AG08396 (cell line): ENCODE measurements around the gene FIGNL2.
"Not testable (repeated sequence)": the region's sequence is repeated elsewhere in the genome, so short reads cannot be mapped to it uniquely, and the experiment has no call there.

Experiments used
- DNase-seq: peaks from one replicate; pipeline ENCODE4 v3.0.0; 2012; ENCODE audit warnings: low spot score, mixed read lengths

Gene FIGNL2, protein sequence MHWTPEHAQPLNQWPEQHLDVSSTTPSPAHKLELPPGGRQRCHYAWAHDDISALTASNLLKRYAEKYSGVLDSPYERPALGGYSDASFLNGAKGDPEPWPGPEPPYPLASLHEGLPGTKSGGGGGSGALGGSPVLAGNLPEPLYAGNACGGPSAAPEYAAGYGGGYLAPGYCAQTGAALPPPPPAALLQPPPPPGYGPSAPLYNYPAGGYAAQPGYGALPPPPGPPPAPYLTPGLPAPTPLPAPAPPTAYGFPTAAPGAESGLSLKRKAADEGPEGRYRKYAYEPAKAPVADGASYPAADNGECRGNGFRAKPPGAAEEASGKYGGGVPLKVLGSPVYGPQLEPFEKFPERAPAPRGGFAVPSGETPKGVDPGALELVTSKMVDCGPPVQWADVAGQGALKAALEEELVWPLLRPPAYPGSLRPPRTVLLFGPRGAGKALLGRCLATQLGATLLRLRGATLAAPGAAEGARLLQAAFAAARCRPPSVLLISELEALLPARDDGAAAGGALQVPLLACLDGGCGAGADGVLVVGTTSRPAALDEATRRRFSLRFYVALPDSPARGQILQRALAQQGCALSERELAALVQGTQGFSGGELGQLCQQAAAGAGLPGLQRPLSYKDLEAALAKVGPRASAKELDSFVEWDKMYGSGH

DNA sequence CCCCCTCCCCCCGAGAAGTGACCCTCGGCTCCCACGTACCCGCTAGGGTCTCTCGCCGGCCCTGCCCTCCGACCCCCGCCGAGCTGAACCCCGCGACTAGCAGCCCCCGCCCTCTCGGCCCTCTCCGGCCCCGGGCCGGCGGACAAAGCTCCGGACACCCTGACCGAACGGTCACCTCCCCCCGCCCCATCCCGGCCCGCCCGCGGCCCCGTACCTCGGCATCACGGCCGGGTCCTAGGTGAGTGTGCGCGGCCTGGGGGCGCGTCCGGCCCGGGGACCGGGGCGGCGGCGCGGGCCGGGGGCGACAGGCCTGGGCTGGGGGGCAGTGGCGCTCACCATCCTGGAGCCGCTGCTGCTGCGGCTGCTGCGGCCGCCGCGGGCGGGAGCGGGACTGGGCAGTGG, at the start of gene FIGNL2:
FIGNL2 (minus strand) TSS at position 393 of the 402 bp plus-strand sequence. CDS start 26,305 bp downstream, outside the sequence.
- peak; percentile 36 for DNase-seq

DNA sequence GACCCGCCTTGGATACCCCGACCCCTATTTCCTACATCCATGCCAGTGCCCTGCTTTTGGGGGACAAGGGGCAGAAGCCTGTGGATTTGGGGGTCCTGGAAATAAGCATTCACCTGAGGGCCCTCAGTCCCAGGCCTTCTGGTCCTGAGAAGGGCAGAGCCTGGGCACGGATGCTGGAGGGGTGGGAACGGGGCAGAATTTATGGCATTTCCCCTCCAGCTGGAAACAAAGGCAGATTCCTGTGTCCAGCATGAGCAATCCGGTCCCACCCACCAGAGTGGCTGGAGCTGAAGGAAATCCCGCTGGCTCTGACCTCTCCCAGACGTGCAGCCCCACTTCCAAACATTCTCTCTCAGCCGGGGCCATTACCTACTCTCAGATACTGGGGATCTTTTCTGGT, 48.7 kb upstream of the FIGNL2 start:
- DNase-seq: no peak

DNA sequence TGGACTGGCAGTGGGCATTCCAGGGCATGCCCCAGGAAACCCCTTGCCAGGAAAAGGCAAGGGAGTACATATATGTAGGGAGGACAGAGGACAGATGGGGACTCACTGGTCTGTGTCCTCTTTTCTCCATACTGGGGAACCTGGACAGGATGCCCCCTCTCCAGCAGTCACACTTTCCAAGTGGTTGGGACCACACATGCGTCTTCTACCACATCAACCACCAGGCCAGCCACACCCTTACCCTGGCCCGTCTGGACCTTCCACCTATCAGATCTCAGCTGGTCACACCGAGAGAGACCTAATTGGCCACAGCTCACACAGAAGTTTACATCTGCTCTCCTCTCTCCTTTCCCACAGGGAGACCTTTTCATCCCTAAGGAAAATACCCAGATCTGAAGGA, 47.7 kb upstream of the FIGNL2 start:
- DNase-seq: no peak

DNA sequence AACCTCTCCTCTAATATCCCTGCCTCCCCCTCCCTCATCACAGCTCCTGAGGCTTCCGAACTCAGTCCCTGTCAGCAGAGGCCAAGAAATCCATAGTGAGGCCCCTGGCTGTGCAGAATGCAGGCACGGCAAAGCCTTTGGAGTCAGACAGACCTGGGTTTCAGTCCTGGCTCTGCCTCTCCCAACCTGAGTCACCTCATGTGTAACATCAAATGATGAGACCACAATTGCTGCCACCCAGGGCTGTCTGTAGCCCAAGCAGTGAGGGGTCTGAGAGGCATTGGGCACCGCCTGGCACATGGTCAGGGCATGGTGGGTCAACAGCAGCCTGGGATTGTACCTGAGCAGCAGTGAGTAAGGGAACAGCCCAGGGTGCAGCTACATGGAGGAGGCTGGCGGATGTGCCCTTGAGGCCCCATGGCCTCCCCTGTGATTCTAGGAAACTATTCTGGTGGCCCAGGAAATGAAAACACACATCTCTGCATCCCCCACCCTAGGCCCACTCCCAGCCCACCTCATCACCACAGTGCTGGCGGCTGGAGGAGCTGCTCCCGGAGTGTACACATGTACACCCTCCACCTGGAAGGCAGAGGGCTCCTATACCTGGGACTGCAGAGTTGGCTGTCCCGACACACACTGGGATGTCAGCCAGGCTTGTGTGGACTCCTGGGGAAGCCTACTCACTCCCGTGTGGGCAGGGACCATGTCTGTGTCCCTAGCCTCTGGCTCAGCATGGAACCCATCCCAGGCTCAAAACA, 47.0 kb upstream of the FIGNL2 start:
- no peak for DNase-seq

DNA sequence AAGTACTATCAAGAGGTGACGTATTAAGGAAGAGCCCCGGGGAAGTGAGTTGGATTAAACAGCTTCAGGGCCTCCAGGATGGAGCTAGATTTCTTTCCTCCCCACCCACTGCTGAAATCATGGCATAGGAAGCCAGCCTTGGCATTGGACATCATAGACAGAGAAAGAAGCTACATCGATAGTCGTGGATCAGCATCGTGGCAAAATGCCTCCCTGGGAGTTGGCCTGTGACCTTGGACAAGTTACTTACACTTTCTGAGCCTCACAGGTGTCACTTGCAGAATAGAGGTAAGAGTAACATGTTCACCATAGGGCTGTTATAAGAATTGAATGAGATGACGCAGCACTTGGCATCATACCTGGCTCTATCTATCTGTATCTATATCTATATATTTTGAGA, 45.3 kb upstream of the FIGNL2 start:
- no peak for DNase-seq

DNA sequence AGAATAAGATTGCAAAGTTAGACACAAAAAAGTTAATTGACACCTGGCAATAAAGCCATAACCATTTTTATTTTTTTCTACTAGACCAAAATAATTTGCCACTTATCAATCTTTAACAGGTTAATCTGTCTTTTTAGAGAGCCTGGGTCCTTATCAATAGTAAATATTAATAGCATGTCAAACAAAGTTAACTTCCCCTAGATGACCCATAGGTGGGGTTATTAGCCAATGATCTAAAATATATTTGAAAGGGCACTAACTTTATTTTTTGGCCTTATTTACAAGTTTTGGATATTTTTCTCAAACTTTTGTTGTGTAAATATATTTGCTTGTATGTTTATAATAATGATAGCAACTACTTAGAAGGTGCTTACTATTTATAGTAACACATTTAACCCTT, 43.3 kb upstream of the FIGNL2 start:
- peak; percentile 53 for DNase-seq

DNA sequence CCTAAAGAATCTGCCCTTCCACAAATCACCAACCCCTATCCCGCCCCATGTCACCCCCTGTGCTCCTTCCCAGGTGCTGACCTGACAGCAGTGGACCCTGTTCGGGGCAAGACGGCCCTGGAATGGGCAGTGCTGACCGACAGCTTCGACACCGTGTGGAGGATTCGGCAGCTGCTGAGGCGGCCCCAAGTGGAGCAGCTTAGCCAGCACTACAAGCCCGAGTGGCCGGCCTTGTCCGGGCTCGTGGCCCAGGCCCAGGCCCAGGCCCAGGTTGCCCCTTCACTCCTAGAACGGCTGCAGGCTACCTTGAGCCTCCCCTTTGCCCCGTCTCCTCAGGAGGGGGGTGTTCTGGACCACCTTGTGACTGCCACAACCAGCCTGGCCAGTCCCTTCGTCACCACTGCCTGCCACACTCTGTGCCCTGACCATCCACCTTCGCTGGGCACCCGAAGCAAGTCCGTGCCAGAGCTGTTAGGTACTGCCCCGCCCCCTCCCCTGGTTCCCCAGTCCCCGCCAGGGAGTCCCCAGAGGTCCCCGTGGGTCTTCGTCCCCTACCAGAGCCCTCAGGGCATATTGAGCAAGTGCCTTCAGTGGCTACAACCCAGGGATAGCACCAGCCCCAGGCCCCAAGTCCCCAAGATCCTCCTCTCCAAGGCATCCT, 42.1 kb upstream of the FIGNL2 start:
- DNase-seq: no peak

DNA sequence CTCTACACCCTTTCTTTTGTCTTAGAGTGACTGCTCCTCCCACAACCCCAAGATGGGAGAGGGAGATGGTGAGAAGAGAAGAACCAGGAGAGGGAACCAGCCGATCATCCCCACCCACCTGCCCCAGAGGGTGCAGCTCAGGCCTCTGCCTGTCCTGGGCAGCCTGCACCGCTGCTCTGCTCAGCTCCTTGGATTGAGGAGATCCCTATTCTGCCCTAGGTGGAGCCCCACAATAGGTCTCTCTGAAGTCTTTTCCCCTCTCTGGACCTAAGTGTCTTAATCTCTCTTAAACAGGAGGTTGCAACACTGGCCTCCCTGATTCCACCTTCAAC, 41.6 kb upstream of the FIGNL2 start:
- no peak for DNase-seq

DNA sequence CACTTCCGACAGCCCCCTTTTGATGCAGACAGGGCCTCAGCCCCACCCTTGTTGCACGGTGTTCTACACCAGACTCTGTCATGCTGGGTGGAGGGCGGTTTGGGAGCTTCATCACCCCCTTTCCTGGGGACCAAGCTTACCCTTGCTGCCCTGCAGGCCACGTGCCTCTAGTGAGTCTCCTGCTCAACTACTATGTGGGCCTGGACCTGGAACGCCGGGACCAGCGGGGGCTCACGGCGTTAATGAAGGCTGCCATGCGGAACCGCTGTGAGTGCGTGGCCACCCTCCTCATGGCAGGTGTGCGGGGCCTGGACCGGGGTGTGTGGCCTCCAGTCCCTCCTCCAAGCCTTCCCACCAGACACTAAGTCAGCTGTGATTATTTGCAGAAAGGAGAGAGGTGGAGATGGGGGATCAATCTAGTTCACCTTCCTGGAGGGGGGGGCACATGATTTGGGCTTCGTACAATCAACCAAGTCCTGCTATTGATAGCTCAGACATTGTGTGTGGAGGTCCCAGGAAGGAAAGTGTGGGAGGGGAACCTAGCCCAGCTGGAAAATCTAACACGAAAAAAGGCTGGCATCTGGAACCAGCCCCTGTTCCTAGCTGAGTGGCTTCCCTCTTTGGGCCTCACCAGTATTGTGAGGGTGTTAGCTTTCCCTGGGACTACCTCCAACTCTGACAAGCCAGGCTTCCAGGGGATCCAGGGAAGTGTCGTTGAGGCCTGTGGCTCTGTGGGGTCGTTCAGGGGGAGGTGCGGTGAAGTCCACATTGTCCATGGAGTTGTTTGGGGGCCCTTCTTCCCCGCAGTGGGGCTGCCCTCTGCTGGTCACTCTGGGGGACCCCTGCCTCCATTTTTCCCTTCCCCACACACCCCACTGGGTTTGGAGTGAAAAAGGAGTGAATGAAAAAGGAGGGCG, 41.0 kb upstream of the FIGNL2 start:
- DNase-seq: no peak

DNA sequence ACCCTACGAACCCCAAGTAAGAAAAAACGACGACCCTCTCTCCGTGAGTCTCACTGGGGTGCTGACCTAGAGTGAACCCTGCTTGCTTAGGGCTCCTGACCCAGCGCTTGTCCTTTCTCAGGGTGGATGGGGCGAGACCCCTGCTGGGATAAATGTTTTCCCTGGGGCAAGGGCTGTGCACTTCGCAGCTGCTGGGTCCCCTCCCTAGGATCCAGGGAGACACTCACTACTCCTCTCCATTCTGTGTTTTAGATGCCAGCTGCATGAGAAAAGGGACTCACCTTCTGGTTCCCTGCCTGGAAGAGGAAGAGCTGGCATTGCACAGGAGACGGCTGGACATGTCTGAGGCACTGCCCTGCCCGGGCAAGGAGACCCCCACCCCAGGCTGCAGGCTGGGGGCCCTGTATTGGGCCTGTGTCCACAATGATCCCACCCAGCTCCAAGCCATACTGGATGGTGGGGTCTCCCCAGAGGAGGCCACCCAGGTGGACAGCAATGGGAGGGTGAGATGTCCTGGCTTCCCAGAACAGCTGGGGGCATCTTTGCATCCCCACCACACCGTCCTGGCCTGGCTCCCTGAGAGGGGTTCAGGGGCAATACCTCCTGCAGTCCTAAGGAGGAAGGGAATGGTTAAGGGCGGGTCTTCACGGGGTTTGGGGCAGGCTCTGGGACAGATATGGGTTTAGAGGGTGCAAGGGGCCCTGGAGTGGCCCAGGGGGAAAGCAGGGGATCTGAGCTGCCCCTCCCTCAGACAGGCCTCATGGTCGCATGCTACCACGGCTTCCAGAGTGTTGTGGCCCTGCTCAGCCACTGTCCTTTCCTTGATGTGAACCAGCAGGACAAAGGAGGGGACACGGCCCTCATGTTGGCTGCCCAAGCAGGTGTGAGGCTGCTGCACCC, 40.0 kb upstream of the FIGNL2 start:
- no peak for DNase-seq

DNA sequence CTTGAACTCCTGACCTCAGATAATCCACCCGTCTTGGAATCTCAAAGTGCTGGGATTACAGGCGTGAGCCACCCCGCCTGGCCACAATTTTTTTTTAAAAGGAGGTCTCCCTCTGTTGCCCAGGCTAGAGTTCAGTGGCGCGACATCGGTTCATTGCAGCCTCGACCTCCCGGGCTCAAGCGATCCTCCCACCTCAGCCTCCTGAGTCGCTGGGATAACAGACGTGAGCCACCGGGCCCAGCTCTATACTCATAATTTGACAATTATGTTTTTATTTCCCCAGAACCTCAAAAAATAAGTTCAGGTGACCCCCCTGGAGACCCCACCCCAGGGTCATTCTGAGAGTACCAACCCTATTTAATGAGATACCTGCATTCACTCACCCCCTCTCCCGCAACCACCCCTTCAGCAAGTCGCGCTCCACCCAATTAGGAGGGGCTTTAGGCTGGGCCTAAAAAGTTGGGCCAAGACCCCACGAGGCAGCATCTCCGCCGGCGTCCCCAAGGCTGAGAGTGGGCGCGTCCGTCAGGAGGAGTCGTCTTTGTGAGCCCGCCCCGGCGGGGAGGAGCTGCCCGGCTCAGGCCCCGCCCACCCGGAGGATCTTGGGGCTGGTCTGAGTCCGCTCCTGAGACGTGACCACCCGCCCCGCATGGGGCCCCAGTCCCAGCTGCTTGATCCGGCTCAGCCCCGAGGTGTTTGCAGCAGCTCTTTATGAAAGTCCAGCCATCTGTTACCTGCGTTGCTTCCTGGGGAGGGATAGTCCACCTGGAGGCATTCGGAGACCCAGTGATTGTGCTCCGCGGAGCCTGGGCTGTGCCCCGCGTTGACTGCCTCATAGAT, 39.2 kb upstream of the FIGNL2 start, which contains the start of gene ANKRD33:
ANKRD33 (plus strand) TSS at position 628 of the 840 bp plus-strand sequence; CDS start at position 712, 84 bp downstream.
- no peak for DNase-seq

DNA sequence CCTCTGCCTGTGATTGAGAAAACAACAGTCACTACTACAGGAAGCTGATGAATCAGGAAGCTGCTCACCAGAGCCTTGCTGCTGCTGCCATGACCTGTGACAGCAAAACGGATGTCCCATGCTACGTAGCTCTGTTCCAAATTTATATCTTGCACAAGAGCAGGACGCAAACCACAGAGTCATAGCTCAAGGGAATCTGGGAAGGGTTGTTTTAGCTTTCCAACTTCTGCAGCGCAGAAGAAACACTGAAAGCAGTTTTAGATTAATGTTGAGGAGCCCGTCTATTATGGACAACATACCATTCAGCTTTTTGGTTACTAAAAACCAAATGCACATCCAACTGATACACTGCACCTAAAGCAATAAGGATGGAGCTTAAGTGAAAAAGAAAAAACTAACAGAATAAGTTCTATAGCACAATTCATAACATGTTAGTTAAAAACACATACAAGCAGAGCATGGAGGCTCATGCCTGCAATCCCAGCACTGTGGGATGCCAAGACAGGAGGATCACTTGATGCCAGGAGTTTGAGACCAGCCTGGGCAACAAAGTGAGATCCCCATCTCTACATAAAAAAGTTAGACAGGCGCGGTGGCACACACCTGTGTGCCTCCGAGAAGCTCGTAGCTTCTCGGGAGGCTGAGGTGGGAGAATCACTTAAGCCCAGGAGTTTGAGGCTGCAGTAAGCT, 37.6 kb upstream of the FIGNL2 start:
- DNase-seq: peak; percentile 95

DNA sequence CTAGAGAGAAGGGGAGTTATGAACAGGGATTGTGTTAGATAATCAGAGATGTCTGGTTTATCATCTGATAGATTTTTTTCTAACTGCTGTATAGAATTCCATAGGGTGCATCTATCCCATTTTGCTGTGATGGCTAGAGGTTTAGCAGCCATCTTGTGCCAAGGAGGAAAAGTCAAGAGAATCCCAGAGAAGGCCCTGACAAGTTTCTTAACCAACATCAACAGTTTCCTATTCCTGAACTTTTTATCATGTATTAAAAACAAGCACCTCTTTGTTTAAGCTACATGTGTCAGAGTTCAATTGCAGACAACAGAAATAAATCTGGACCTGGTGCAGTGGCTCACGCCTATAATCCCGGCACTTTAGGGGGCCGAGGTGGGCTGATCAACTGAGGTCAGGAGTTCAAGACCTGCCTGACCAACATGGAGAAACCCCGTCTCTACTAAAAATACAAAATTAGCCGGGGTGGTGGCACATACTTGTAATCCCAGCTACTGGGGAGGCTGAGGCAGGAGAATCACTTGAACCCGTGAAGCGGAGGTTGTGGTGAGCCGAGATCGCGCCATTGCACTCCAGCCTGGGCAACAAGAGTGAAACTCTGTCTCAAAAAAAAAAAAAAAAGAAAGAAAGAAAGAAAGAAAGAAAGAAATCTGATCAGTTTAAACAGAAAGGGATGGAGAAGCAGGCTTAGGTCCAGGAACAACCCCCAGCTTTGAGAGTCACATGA, 36.9 kb upstream of the FIGNL2 start:
- not testable (repeated sequence) for DNase-seq

DNA sequence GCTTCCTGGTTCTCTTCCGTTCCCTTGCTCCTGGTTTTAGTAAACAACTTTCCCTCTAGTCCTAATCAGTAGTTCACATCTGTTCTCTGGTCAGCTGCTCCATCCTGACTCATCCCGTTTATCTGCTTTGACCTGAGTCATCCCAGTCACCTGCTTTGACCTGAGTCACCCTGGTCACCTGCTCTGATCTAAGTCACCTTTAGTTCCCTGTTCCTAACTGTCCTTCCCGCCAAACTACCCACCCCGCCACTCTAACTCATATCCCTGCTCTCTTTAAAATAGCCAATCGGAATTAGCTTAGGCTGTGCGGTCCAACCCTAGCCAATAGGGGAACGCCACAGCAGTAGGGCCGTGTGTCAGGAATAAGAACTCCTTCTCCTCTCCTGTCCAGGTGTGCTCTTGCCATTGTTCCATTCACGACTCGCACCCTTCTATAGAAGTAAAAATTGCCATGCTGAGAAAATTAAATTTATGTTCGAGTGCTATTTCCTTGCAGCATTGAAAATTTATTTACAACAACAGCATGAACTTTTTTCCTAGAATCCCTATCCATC, 36.2 kb upstream of the FIGNL2 start:
- DNase-seq: no peak

DNA sequence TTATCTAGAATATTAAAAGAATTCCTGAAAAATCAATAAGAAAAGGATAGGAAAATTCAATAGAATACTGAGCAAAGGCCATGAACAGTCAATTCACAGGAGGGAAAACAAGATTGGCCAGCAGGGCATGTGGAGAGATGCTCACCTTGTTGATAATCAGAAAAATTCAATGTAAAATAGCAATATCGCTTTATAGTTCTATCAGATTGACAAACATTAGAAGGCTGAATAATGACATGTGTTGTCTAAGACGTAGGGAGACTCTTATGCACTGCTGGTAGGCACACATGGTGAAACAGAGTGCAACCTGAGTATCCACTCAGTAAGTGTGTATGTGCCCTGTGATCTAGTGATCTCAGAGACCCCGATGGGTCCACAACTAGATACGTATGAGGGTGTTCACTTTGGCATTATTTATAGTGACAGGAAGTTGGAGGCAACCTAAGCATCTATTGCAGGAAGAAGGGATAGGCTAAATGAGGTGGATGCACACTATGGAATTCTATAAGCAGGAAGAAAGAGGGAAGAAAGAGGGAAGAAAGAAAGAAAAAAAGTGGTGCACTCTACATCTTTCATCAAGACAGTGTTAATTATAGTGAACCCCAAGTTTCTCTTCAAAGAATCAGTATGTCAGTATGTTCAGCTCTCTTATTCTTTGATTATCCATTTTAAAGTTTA, 35.6 kb upstream of the FIGNL2 start:
- DNase-seq: no peak

DNA sequence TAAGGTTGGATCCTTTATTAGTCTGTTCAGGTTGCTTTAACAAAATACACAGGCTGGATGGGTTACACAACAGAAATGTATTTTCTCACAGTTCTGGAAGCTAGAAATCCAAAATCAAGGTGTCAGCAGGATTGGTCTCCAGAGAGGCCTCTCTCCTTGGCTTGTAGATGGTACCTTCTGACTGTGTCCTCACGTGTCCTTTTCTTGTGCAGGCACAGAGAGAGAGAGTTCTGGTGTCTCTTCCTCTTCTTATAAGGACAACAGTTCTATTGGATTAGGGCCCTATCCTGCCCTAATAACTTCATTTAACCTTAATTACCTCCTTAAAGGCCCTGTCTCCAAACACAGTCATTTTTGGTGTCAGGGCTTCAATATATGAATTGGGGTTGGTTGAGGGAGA, 34.8 kb upstream of the FIGNL2 start:
- no peak for DNase-seq

DNA sequence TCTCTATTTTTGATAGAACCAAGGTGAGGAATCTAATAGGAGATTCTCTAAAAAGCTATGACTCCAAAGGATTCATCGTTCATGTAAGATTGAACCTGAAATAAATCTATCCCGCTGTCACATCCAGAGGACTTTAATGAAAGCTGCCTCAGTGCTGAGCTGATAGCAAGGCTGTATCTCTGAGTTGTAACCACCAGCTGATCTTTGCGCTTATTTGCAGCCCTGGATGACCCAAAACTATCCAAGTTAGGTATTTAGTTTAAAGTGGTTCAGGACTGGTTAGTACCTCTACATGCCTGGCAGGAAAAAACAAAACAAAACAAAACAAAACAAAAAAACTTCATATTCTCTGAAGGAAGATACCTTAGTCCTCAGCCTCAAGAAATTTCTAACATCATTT, 30.6 kb upstream of the FIGNL2 start:
- no peak for DNase-seq
